ENCODE data around the gene RNF26. TPM values are rescaled to one million over a fixed set of nuclear protein-coding genes. Genes with fewer than 3 reads are reported as not detected.

RNF26 gene
- total RNA-seq, 1 experiment from 2014 or later = 64.3 TPM

- Histone ChIP-seq H3K9me3 (ENCODE audit: insufficient read depth, low read depth) (no peaks in the 10 kb centered on the region), H3F3A (ENCODE audit: insufficient read depth, low read depth) (no peaks in the 10 kb centered on the region), H3K36me3 (ENCODE audit: low read depth) (no peaks in the 10 kb centered on the region), H3K4me3 (no peak overlapping the region), H3K27ac (no peak overlapping the region), H4K20me1 (ENCODE audit: insufficient read depth) (no peaks in the 10 kb centered on the region), H3K27me3 (ENCODE audit: insufficient read depth, low read depth) (no peaks in the 10 kb centered on the region), H3K4me2 (no peak overlapping the region), H3K4me1 (replicated peaks; ENCODE audit: insufficient read depth) (no peaks in the 10 kb centered on the region), H3K9me2 (ENCODE audit: insufficient read depth) (no peaks in the 10 kb centered on the region), H3K79me2 (ENCODE audit: low read depth) (no peaks in the 10 kb centered on the region), H2AFZ (no peak overlapping the region)
- ChIA-PET CTCF (interaction anchor here (0.7 kb wide), 1 partner anchor 10 kb away, joined by 8 read pairs; no protein-coding TSS in a partner anchor), POLR2A (ENCODE audit: unreplicated experiment) (no interaction called here)
- TF ChIP-seq EZH2 (IDR thresholded peaks at IDR 0.05; ENCODE audit: low read depth) (no peak), CTCF (conservative IDR thresholded peaks at IDR 0.05) (no peak)
- BruUV-seq (replicated peaks) = no TSS peak
- intact Hi-C loops (cut with micrococcal nuclease; ENCODE audit: unreplicated experiment) = no loop called here
- DNase-seq = no peak
These were observed 5.0 kb upstream of the RNF26 start for GRCh38 chr11:119329320-119329719.

DNA sequence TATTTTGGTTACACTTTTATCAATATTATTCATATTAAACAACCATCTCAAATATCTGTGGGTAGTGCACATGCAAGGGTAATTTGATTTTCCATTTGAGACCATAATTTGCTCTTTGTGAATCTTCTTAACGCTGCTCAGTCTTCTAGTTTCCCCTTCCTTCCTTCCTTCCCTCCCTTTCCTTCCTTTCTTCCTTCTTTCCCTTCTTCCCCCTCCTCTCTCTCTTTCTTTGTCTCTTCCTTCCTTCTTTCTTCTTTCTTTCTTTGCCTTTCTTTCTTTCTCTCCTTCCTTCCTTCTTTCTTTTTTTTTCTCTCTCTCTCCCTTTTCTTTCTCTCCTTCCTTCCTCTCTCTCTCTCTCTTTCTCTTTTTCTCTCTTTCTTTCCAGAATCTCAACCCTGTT lies 4.1 kb upstream of the RNF26 start:
- CTCF ChIA-PET = no interaction called here
- Histone ChIP-seq H4K20me1 (ENCODE audit: insufficient read depth) (no peaks in the 10 kb centered on the region), H3K4me1 (replicated peaks; ENCODE audit: insufficient read depth) (peaks cover 4% of the 10 kb centered on the region), H3K36me3 (ENCODE audit: low read depth) (no peaks in the 10 kb centered on the region), H3K27ac (no peak overlapping the region), H3F3A (ENCODE audit: insufficient read depth, low read depth) (no peaks in the 10 kb centered on the region), H3K9me2 (ENCODE audit: insufficient read depth) (no peaks in the 10 kb centered on the region), H2AFZ (no peak overlapping the region), H3K9me3 (ENCODE audit: insufficient read depth, low read depth) (no peaks in the 10 kb centered on the region), H3K79me2 (ENCODE audit: low read depth) (peaks cover 6% of the 10 kb centered on the region), H3K4me3 (no peak overlapping the region), H3K4me2 (no peak overlapping the region), H3K27me3 (ENCODE audit: insufficient read depth, low read depth) (no peaks in the 10 kb centered on the region)
- POLR2A ChIA-PET (ENCODE audit: unreplicated experiment) = no interaction called here
- DNase-seq = no peak
- BruUV-seq (replicated peaks) = no TSS peak
- no peak for TF ChIP-seq CTCF (conservative IDR thresholded peaks at IDR 0.05)
- no peak for TF ChIP-seq EZH2 (IDR thresholded peaks at IDR 0.05; ENCODE audit: low read depth)
- intact Hi-C loops (cut with micrococcal nuclease; ENCODE audit: unreplicated experiment) = no loop called here

GRCh38 chr11:119332111-119332765 lies 2.1 kb upstream of the RNF26 start:
- ChIA-PET POLR2A (ENCODE audit: unreplicated experiment) (no interaction called here), CTCF (interaction anchor here (1.1 kb wide), 1 partner anchor 10 kb away, joined by 3 read pairs; no protein-coding TSS in a partner anchor)
- H3K9me2 ChIP-seq (ENCODE audit: insufficient read depth) = no peaks in the 10 kb centered on the region
- no peak overlapping the region for H3K4me3 ChIP-seq
- no peak for DNase-seq
- BruUV-seq (replicated peaks) = no TSS peak
- H3K9me3 ChIP-seq (ENCODE audit: insufficient read depth, low read depth) = no peaks in the 10 kb centered on the region
- H4K20me1 ChIP-seq (ENCODE audit: insufficient read depth) = no peaks in the 10 kb centered on the region
- peaks cover 19% of the 10 kb centered on the region for H3K79me2 ChIP-seq (ENCODE audit: low read depth)
- no peak overlapping the region for H2AFZ ChIP-seq
- H3K4me2 ChIP-seq = no peak overlapping the region
- no peak overlapping the region for H3K27ac ChIP-seq
- H3K36me3 ChIP-seq (ENCODE audit: low read depth) = no peaks in the 10 kb centered on the region
- no peak for TF ChIP-seq CTCF (conservative IDR thresholded peaks at IDR 0.05)
- no peak for TF ChIP-seq EZH2 (IDR thresholded peaks at IDR 0.05; ENCODE audit: low read depth)
- H3F3A ChIP-seq (ENCODE audit: insufficient read depth, low read depth) = peaks cover 8% of the 10 kb centered on the region; the same call in 1 of the 2 replicates
- H3K27me3 ChIP-seq (ENCODE audit: insufficient read depth, low read depth) = no peaks in the 10 kb centered on the region
- intact Hi-C loops (cut with micrococcal nuclease; ENCODE audit: unreplicated experiment) = no loop called here
- H3K4me1 ChIP-seq (replicated peaks; ENCODE audit: insufficient read depth) = peaks cover 10% of the 10 kb centered on the region

Data from PC-9 (cell line).